Endothelial cell of umbilical vein (primary cell): ENCODE results near the gene MCTP1. TPM values are rescaled to one million over a fixed set of nuclear protein-coding genes. Genes with fewer than 3 reads are reported as not detected.

Experiments
- BruUV-seq: library from RNA; stranded (reverse); fragments of 400-500 nt; replicated peaks from 2 replicates; lab custom pipeline; 2021; lab: Mats Ljungman, UMichigan
- CTCF ChIA-PET: fragments of 300-600, 350-600 bp; sonication (Branson Sonifier 250); formaldehyde crosslinking; loops from one replicate; lab custom pipeline; 2021; ENCODE audit warnings: antibody characterized with exemption, inconsistent platforms; lab: Charles Lee
- POLR2A ChIA-PET: fragments of 300-600, 350-600 bp; sonication (Branson Sonifier 250); formaldehyde crosslinking; loops from one replicate; lab custom pipeline; 2021; ENCODE audit warnings: antibody characterized with exemption, inconsistent platforms; lab: Charles Lee
- DNase-seq: peaks from one replicate; pipeline ENCODE4 v3.0.0-alpha.2; 2011; ENCODE audit warnings: low read depth, low spot score
- FAIRE-seq: peaks from 2 replicates; lab custom pipeline; 2011; peaks lifted over from hg19 to GRCh38; lab: Jason Lieb, UNC
- H2AFZ ChIP-seq: 2 replicates; pipeline ENCODE4 v1.6.0; 2012; ENCODE audit warnings: low read depth, low read length, control low read depth, inconsistent platforms
- H3K27ac ChIP-seq: 2 replicates; pipeline ENCODE4 v1.5.1; 2011; ENCODE audit warnings: low read depth, mild to moderate bottlenecking, control low read depth, low read length, moderate library complexity; ENCODE audit not compliant: insufficient read depth
- H3K27me3 ChIP-seq, 2 experiments: 2 replicates each; pipeline versions ENCODE4 v1.6.0 to v1.6.1; 2011; ENCODE audit warnings: low read length in 2 of 2, mixed read lengths in 1 of 2; ENCODE audit not compliant: control insufficient read depth in 2 of 2, insufficient read depth in 2 of 2
- H3K36me3 ChIP-seq, 2 experiments: 2 replicates in 1 of 2; 3 replicates in 1 of 2; pipeline ENCODE4 v1.5.1; 2011; ENCODE audit warnings: low read length in 2 of 2, mild to moderate bottlenecking in 1 of 2, moderate library complexity in 1 of 2; ENCODE audit not compliant: control insufficient read depth in 2 of 2, insufficient read depth in 2 of 2; ENCODE audit errors: extremely low read depth in 1 of 2
- H3K4me1 ChIP-seq: 3 replicates; pipeline ENCODE4 v1.5.1; 2011; ENCODE audit warnings: mild to moderate bottlenecking, low read length; ENCODE audit not compliant: control insufficient read depth, insufficient read depth; ENCODE audit errors: extremely low read depth
- H3K4me2 ChIP-seq: 2 replicates; pipeline ENCODE4 v1.6.1; 2011; ENCODE audit warnings: low read length, control low read depth, mixed read lengths; ENCODE audit not compliant: insufficient read depth
- H3K4me3 ChIP-seq, 3 experiments: fragments of 200-600 bp in 1 of 3; sonication (generic), shearing (Covaris generic) in 1 of 3; replicated peaks in 1 of 3; 2 replicates each; pipeline ENCODE4 v1.5.1; 2011 to 2016; ENCODE audit warnings: control low read depth in 3 of 3, low read length in 3 of 3, mild to moderate bottlenecking in 2 of 3, inconsistent platforms in 1 of 3, low read depth in 1 of 3, moderate library complexity in 1 of 3; ENCODE audit not compliant: insufficient read depth in 1 of 3
- H3K79me2 ChIP-seq: 2 replicates; pipeline ENCODE4 v1.6.0; 2012; ENCODE audit warnings: low read length, inconsistent platforms; ENCODE audit not compliant: control insufficient read depth, insufficient read depth
- H3K9ac ChIP-seq: replicated peaks from 2 replicates; pipeline ENCODE3; 2011; ENCODE audit warnings: low read length, control low read depth; ENCODE audit not compliant: insufficient read depth; ENCODE audit errors: extremely low read depth
- H3K9me1 ChIP-seq: replicated peaks from 3 replicates; pipeline ENCODE4 v1.6.0; 2011; ENCODE audit warnings: mild to moderate bottlenecking, low read length; ENCODE audit not compliant: control insufficient read depth, insufficient read depth; ENCODE audit errors: extremely low read depth
- H3K9me3 ChIP-seq: replicated peaks from 2 replicates; pipeline ENCODE4 v1.5.1; 2012; ENCODE audit warnings: low read length, inconsistent platforms; ENCODE audit not compliant: control insufficient read depth, insufficient read depth
- H4K20me1 ChIP-seq: replicated peaks from 2 replicates; pipeline ENCODE3; 2011; ENCODE audit warnings: mild to moderate bottlenecking, low read length; ENCODE audit not compliant: control insufficient read depth, insufficient read depth; ENCODE audit errors: extremely low read depth
- CTCF ChIP-seq, 2 donors: IDR thresholded peaks; 1 replicate in 1 of 2; 2 replicates in 1 of 2; pipeline ENCODE4 v1.5.1; 2011; ENCODE audit warnings: low read length in 2 of 2, mild to moderate bottlenecking in 2 of 2, moderate library complexity in 2 of 2, control low read depth in 1 of 2, inconsistent platforms in 1 of 2, low read depth in 1 of 2; ENCODE audit not compliant: insufficient read depth in 1 of 2; ENCODE audit errors: extremely low read depth in 1 of 2
- EZH2 ChIP-seq: IDR thresholded peaks from 2 replicates; pipeline ENCODE4 v1.6.1; 2012; ENCODE audit warnings: borderline replicate concordance, low read depth, mild to moderate bottlenecking, moderate library complexity, low read length, inconsistent platforms; ENCODE audit not compliant: severe bottlenecking
- FOS ChIP-seq: IDR thresholded peaks from 2 replicates; pipeline ENCODE4 v1.6.1; 2011; ENCODE audit warnings: mild to moderate bottlenecking, low read length, moderate library complexity, borderline replicate concordance; ENCODE audit not compliant: insufficient read depth
- GATA2 ChIP-seq: IDR thresholded peaks from 2 replicates; pipeline ENCODE4 v1.7.0; 2011; ENCODE audit warnings: low read depth, mild to moderate bottlenecking, moderate library complexity, mixed read lengths, low read length; ENCODE audit not compliant: insufficient read length, insufficient read depth
- JUN ChIP-seq: IDR thresholded peaks from 2 replicates; pipeline ENCODE4 v1.6.1; 2011; ENCODE audit warnings: borderline replicate concordance, low read depth; ENCODE audit not compliant: insufficient read length, insufficient read depth
- MAX ChIP-seq: IDR thresholded peaks from 2 replicates; pipeline ENCODE4 v1.6.1; 2011; ENCODE audit not compliant: insufficient read depth, insufficient read length
- MYC ChIP-seq: IDR thresholded peaks from one replicate; pipeline ENCODE4 v1.6.1; 2011; ENCODE audit warnings: mild to moderate bottlenecking, low read depth, low read length
- POLR2A ChIP-seq: IDR thresholded peaks from 2 replicates; pipeline ENCODE4 v1.6.1; 2012; ENCODE audit warnings: low read depth, mild to moderate bottlenecking, control low read depth, low read length
- POLR2AphosphoS5 ChIP-seq: IDR thresholded peaks from 2 replicates; pipeline ENCODE4 v1.6.1; 2012; ENCODE audit warnings: low read depth, mild to moderate bottlenecking, control low read depth, low read length, moderate library complexity; ENCODE audit not compliant: insufficient read depth
- dilution Hi-C: fragments of 300-500 bp; cut with MboI; formaldehyde crosslinking; loops from one replicate; pipeline ENCODE4 v1.15.0; 2019; ENCODE audit warnings: low sequenced_read_pairs; ENCODE audit not compliant: extremely low pct_ligation_motif_present
- intact Hi-C: fragments of 100-400 bp; cut with micrococcal nuclease; formaldehyde crosslinking; loops from one replicate; pipeline ENCODE4 v1.10.0; 2022
- polyA plus RNA-seq, 4 experiments: library from polyadenylated mRNA; depleted of rRNA in 3 of 4; stranded (reverse) in 3 of 4; unstranded in 1 of 4; fragments of >200 nt; gene quantifications; 2 replicates each; pipeline versions ENCODE4 v1.2.1 to v1.2.3, GENCODE V29; 2011 to 2012; ENCODE audit warnings: missing spikeins in 1 of 4
- total RNA-seq: library from RNA; stranded (reverse); gene quantifications from 2 replicates; pipeline ENCODE4 v1.2.3, GENCODE V29; 2021

MCTP1 gene
- total and polyA plus RNA-seq, 2 donors (not counting 3 experiments of a cell fraction or from before 2014, with no cell fraction given): 79.3 to 203 TPM

GRCh38 chr5:95102080-95102479, 182.8 kb downstream of the MCTP1 start:
- DNase-seq (no peak), FAIRE-seq (no peak)
- TF ChIP-seq POLR2A (no peak), FOS (no peak), GATA2 (no peak), JUN (no peak), CTCF (IDR thresholded peaks at IDR 0.05; ENCODE audit: extremely low read depth in 1 of 2, insufficient read depth in 1 of 2, low read depth in 1 of 2, low read length in 2 of 2) (no peak), POLR2AphosphoS5 (no peak), MAX (no peak), EZH2 (no peak), MYC (no peak)
- dilution Hi-C loops: no loop called here
- ChIA-PET CTCF (interaction anchor here (0.9 to 2.0 kb wide), 4 partner anchors 9 to 27 kb away, joined by 3 to 6 read pairs (median 4); no protein-coding TSS in a partner anchor), POLR2A (no interaction called here)
- Histone ChIP-seq H3K27me3 (no peaks in the 10 kb centered on the region), H3K4me1 (no peaks in the 10 kb centered on the region), H3K79me2 (no peaks in the 10 kb centered on the region), H3K4me2 (no peak overlapping the region), H3K9ac (no peak overlapping the region), H3K27ac (no peak overlapping the region), H3K4me3 (no peak overlapping the region), H3K9me3 (no peaks in the 10 kb centered on the region), H4K20me1 (no peaks in the 10 kb centered on the region), H2AFZ (no peak overlapping the region), H3K9me1 (no peaks in the 10 kb centered on the region), H3K36me3 (no peaks in the 10 kb centered on the region)
- no TSS peak for BruUV-seq
- intact Hi-C loops: no loop called here
